G401 (cell line): ENCODE results near the gene PSTPIP1. TPM values are rescaled to one million over a fixed set of nuclear protein-coding genes. Genes with fewer than 3 reads are reported as not detected.

Experiments used
- DNase-seq: peaks from one replicate; pipeline ENCODE4 v3.0.0-alpha.2; 2015; ENCODE audit warnings: low spot score
- in situ Hi-C: cut with HindIII; loops from 2 replicates; pipeline ENCODE4 v1.10.0; 2016; ENCODE audit warnings: low sequenced_read_pairs, mixed read lengths
- total RNA-seq: library from RNA; depleted of rRNA; stranded (reverse); fragments of >200 nt; shearing (Covaris generic); gene quantifications from 2 replicates; pipeline ENCODE4 v1.2.3, GENCODE V29; 2014

PSTPIP1 gene
- total RNA-seq, 1 experiment from 2014 or later: not detected

- in situ Hi-C loops: no loop called here
- no peak for DNase-seq
Observed at GRCh38 chr15:76976572-76977270, 18.2 kb upstream of the PSTPIP1 start.

DNA sequence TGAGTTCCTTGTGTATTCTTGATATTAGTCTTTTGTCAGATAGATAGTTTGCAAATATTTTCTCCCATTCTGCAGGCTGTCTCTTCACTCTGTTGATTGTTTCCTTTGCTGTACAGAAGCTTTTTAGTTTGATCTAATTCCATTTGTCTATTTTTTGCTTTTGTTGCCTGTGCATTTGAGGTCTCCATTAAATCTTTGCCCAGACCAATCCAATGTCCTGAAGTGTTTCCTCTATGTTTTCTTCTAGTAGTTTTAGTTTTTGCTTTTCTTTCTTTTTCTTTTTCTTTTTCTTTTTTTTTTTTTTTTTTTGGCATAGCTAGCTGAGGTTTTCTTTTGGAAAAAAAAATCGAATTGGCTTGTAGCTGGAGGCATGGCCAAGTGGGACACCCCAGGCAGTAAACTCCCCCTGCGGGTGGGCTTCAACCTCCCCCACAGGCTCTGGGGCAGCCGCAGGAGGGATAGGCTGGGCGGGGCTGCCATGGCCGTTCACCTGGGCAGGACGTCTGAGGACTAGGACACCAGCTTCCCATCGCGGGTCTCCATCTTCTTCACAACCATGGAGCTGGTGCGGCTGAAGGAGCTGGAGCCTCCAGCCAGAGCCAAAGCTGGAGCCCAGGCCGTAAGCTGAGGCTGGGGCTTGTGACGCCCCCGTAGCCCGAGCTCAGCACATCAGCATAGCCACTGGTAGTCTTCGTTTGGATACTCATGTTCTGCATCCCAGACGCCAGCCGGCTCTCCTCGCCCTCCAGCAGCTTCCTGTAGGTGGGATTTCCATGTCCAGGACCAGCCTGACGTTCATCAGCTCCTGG lies 16.2 kb upstream of the PSTPIP1 start:
- in situ Hi-C loops: no loop called here

DNA sequence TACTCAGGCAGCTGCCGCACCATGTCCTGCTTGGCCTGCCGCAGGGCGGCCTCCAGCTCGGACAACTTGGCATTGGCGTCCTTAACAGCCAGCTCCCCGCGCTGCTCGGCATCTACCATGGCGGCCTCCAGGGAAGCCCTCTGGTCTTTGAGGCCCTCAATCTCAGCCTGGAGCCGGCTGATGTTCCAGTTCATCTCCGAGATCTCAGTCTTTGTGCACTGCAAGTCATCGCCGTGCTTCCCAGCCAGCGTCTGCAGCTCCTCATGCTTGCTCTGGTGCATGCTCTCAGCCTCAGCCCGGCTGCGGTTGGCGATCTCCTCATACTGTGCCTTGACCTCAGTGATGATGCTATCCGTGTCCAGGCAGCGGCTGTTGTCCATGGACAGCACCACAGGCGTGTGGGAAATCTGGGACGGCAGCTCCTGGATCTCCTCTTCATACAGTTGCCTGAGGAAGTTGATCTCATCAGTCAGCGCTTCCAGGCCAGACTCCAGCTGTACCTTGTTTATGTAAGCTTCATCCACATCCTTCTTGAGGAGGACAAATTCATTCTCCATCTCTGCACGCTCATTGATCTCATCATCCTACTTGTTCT lies 15.5 kb upstream of the PSTPIP1 start:
- no peak for DNase-seq
- in situ Hi-C loops: no loop called here

More for the DNA sequence above, 16.2 kb upstream of the PSTPIP1 start:
- no peak for DNase-seq

DNA sequence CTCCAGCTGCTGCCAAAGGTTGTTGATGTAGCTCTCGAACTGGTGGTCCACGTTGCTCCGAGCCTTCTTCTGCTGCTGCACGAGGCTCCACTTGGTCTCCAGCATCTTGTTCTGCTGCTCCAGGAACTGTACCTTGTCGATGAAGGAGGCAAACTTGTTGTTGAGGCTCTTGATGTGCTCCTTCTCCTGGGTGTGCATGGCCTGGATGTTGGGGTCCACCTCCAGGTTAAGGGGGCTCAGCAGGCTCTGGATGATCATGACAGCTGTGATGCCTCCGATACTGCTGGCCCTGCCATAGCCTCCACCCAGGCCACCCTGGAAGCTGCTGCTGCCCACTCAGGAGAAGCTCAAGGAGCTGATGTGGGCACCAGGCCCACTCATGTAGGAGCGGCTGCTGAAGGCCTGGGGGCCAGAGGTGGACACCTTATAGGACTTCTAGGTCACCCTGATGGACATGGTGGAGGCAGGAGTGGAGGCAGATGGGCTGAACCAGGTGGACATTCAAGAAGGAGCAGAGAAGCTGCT lies 14.9 kb upstream of the PSTPIP1 start:
- DNase-seq: no peak
- in situ Hi-C loops: no loop called here

DNA sequence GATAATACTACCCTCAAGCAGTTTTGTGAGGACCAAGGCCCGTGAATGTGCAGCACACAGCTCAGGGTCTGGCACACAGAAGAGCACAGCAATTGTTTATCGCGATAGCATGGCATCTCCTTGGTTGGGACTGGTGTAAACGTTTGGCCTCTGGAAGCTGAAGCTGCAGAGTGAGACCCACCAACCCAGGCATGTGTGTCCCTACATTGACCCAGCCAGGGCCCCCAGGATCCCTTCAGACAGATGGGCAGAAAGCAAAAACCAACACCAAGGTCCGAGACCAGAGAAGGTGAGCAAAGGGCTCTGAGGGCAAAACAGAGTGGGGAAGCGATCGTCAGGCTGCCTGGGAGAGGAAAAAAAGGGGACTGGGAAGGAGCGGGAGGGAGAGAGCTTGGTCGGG lies 12.6 kb upstream of the PSTPIP1 start:
- in situ Hi-C loops: no loop called here
- DNase-seq: no peak

DNA sequence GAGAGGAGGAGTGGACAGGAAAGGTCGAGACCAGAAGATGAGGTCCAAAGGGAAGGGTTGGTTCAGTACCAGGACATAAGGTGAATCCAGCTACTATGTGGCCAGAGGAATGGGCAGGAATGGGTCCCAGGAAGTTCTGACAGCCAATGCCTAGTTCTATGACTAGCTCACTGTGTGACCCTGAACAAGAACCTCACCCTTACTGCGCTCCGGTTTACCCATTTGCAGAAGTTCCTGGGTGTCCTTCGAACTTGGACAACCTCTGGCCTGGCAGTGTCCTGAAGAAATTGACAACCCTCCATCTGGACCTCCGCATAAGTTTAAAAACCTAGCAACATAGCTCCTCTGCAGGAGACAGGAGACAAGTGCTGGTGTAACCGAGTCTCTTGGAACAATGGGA lies 12.2 kb upstream of the PSTPIP1 start:
- in situ Hi-C loops: no loop called here
- DNase-seq: no peak

DNA sequence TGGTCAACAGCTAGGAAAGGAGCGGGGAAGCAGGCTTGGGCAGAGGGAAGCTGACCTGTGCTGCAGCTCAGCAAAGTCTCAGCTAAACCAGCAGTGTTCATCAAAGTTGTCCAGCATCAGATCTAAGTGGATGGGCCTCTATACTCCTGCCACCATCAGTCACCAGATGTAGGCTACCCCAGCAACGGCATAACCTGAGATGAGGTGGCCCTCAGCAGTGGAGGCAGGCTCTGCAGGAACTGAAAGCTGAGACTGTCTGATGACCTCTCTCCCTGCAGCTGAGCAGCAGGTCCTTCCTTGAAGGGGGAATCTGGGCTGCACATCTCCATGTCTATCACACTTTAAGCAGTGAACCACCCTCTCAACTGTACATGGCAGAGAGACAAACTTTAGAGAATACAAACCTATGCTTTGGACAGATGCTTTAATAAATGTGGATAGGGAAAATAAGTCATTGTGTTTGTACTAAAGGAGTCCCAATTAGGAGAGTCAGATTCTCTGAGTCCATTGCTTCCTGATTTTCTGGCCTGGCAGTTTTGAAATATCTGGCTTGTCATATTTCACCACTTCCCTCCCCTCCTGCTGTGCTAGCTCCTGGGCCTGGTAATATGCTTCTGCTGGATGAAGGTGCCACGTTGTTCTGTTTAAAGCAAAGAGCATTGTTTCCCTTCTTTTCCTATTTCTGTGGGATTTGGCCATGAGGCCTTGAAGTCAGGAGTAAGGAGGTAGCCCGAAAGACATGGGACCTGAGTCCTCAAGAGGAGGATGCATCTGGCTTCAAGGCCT lies 11.1 kb upstream of the PSTPIP1 start:
- in situ Hi-C loops: no loop called here
- DNase-seq: no peak

DNA sequence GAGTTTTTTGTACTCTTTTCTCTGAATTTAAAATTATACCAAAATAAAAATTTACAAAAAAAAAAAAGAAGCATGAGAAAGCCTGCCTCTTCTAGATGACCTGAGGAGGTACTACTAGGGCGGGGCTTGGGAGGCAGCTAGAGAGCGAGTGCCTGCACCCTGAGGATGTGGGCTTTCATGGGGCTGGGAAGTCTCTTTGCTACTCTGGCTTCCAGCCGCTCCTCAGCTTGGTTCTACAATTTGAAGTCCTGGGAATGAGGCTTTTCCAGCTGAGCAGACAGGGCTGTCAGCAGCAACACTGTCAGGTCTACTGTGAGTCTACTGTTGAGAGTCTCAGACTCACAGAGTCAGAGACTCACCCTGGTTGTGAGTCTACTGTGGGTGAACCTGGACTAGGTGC lies 8.2 kb upstream of the PSTPIP1 start:
- DNase-seq: no peak
- in situ Hi-C loops: no loop called here

- in situ Hi-C loops: no loop called here
- DNase-seq: no peak
Observed at GRCh38 chr15:76987276-76987675, 7.7 kb upstream of the PSTPIP1 start.

GRCh38 chr15:76987896-76988860 lies 6.7 kb upstream of the PSTPIP1 start:
- no peak for DNase-seq
- in situ Hi-C loops: no loop called here

DNA sequence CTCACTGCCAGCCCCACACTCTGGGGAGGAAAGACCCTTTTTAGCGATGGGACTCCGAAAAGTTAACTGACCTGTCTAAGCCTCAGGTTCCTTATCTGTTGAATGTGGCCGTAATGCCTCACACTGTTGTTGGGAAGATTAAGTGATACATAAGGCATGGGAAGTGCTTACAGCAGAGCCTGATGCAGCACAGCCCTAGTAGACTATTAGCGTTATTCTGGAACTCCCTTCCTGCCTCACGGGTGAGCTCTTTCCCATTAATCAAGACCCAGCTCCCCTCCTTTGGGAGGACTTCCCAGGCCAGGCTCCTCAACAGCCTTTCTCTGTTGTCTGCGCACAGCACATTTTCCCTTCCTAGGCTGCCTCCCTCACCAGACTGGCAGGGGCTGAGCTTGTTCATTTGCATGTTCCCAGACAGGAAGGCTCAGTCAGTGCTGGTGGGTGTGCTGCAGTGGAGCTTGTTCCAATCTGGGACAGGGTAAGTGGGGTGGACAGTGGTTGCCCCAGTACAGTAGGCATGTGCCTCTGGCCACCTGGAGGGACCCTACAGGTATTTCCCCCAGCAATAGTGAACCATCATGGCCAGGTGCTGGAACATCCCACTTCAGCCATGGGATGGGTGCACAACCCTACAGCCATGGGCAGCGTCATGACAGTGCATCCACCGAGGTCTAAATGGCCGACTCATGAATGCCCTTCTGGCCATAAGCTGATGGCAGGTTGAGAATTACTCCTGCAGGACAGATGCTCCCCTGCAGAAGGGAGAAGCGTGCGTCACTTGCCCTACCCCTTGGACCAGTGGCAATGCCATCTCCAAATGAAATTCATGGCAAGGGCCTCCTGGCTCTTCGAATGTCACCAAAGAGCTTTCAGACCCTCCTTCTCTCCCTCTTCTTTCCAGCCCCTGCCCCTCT lies 5.8 kb upstream of the PSTPIP1 start:
- no peak for DNase-seq
- in situ Hi-C loops: no loop called here

- DNase-seq: no peak
- in situ Hi-C loops: no loop called here
Observed at GRCh38 chr15:76991048-76991447, 3.9 kb upstream of the PSTPIP1 start.

- DNase-seq: no peak
- in situ Hi-C loops: no loop called here
Observed at GRCh38 chr15:76991741-76992645, 2.9 kb upstream of the PSTPIP1 start.

GRCh38 chr15:76993114-76993725 lies 1.7 kb upstream of the PSTPIP1 start:
- no peak for DNase-seq
- in situ Hi-C loops: no loop called here

DNA sequence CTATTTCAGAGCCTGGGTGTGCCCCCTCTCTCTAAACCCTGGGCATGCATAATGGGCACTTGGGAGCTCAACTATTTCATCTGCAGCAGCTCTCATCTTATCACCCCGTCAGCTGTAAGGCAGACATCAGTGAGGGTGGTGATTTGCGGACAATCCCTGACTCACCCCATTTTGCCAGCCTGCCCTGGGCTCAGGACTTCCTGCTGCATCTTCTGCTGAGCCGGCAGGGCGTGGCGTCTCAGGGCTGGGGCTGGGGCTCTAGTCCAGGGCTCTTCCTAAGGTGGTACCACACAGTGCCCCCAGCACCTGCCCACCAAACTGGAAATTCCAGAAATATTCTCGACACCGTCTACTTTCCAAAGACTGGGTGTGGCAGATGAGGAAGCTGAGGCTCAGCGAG lies 925 bp upstream of the PSTPIP1 start:
- no peak for DNase-seq
- in situ Hi-C loops: no loop called here

GRCh38 chr15:76994496-76994895 lies 430 bp upstream of the PSTPIP1 start:
- no peak for DNase-seq
- in situ Hi-C loops: no loop called here
